ENCODE measurements around the gene WAPL.

The WAPL gene

GRCh38 chr10:86413046-86413728 lies 108.4 kb downstream of the WAPL start:
- no peak for TF ChIP-seq CTCF (IDR thresholded peaks at IDR 0.05)
- Histone ChIP-seq H3K27me3 (no peaks in the 10 kb centered on the region), H3K4me1 (peaks cover 0 to 28% (median 19%) of the 10 kb centered on the region in 4 donors), H3K36me3 (no peaks in the 10 kb centered on the region), H3K27ac (peak overlapping the region in 1 of 2 donors; percentile 25), H3K4me3 (no peak overlapping the region), H3K9me3 (no peaks in the 10 kb centered on the region)
- DNase-seq = no peak
- intact Hi-C loops (cut with DNase I; ENCODE audit: low total_unique reads) = no loop called here

- H3K27ac ChIP-seq = peak overlapping the region in 1 of 2 donors; percentile 53
Observed at GRCh38 chr10:86411852-86412560, 109.6 kb downstream of the WAPL start.

GRCh38 chr10:86411281-86411841 lies 110.2 kb downstream of the WAPL start:
- Histone ChIP-seq H3K4me3 (no peak overlapping the region), H3K4me1 (peaks cover 0 to 28% (median 19%) of the 10 kb centered on the region in 4 donors), H3K36me3 (no peaks in the 10 kb centered on the region), H3K9me3 (no peaks in the 10 kb centered on the region), H3K27me3 (no peaks in the 10 kb centered on the region), H3K27ac (peak overlapping the region; percentile 19 to 53)
- intact Hi-C loops (cut with DNase I; ENCODE audit: low total_unique reads) = no loop called here
- TF ChIP-seq CTCF (IDR thresholded peaks at IDR 0.05) = no peak
- DNase-seq = no peak

More at GRCh38 chr10:86411852-86412560, 109.6 kb downstream of the WAPL start:
- H3K4me1 ChIP-seq = peaks cover 0 to 28% (median 19%) of the 10 kb centered on the region in 4 donors
- H3K36me3 ChIP-seq = no peaks in the 10 kb centered on the region
- intact Hi-C loops (cut with DNase I; ENCODE audit: low total_unique reads) = no loop called here
- TF ChIP-seq CTCF (IDR thresholded peaks at IDR 0.05) = no peak
- no peaks in the 10 kb centered on the region for H3K9me3 ChIP-seq
- no peak overlapping the region for H3K4me3 ChIP-seq
- no peak for DNase-seq
- no peaks in the 10 kb centered on the region for H3K27me3 ChIP-seq

- Histone ChIP-seq H3K27ac (peak overlapping the region; percentile 19 to 53), H3K9me3 (no peaks in the 10 kb centered on the region), H3K27me3 (no peaks in the 10 kb centered on the region), H3K36me3 (no peaks in the 10 kb centered on the region), H3K4me3 (no peak overlapping the region), H3K4me1 (peaks cover 0 to 28% (median 19%) of the 10 kb centered on the region in 4 donors)
- TF ChIP-seq CTCF (IDR thresholded peaks at IDR 0.05) = no peak
- no peak for DNase-seq
- intact Hi-C loops (cut with DNase I; ENCODE audit: low total_unique reads) = no loop called here
Observed at GRCh38 chr10:86410542-86411124, 111.0 kb downstream of the WAPL start.

- H3K27ac ChIP-seq = no peak overlapping the region
- TF ChIP-seq CTCF (IDR thresholded peaks at IDR 0.05) = no peak
- intact Hi-C loops (cut with DNase I; ENCODE audit: low total_unique reads) = no loop called here
Observed at GRCh38 chr10:86409183-86409582, 112.4 kb downstream of the WAPL start.

More at GRCh38 chr10:86409183-86409582, 112.4 kb downstream of the WAPL start:
- Histone ChIP-seq H3K9me3 (no peaks in the 10 kb centered on the region), H3K4me1 (peaks cover 0 to 28% (median 19%) of the 10 kb centered on the region in 4 donors), H3K4me3 (no peak overlapping the region), H3K27me3 (no peaks in the 10 kb centered on the region), H3K36me3 (no peaks in the 10 kb centered on the region)
- no peak for DNase-seq

Measured in tibial artery (tissue), 4 donors.